GM21723 (cell line): ENCODE data around the gene EIF5.

Experiments used
- ATAC-seq: cut with Tn5 transposase; IDR thresholded peaks from one replicate; pipeline ENCODE4 v1.9.1; 2021; ENCODE audit warnings: mild to moderate bottlenecking, moderate library complexity; ENCODE audit not compliant: unreplicated experiment

Gene EIF5

GRCh38 chr14:103392106-103392505 lies 58.1 kb downstream of the EIF5 start:
- ATAC-seq, result no peak

GRCh38 chr14:103392572-103392971 lies 58.5 kb downstream of the EIF5 start:
- ATAC-seq, result no peak

- ATAC-seq, result no peak
Observed at GRCh38 chr14:103393070-103393469, 59.0 kb downstream of the EIF5 start.

GRCh38 chr14:103393676-103394626 lies 59.9 kb downstream of the EIF5 start:
- no peak for ATAC-seq
